ENCODE measurements around the gene TRAPPC11.
"Not testable (repeated sequence)": the region's sequence is repeated elsewhere in the genome, so short reads cannot be mapped to it uniquely, and the experiment has no call there.

Gene TRAPPC11

DNA sequence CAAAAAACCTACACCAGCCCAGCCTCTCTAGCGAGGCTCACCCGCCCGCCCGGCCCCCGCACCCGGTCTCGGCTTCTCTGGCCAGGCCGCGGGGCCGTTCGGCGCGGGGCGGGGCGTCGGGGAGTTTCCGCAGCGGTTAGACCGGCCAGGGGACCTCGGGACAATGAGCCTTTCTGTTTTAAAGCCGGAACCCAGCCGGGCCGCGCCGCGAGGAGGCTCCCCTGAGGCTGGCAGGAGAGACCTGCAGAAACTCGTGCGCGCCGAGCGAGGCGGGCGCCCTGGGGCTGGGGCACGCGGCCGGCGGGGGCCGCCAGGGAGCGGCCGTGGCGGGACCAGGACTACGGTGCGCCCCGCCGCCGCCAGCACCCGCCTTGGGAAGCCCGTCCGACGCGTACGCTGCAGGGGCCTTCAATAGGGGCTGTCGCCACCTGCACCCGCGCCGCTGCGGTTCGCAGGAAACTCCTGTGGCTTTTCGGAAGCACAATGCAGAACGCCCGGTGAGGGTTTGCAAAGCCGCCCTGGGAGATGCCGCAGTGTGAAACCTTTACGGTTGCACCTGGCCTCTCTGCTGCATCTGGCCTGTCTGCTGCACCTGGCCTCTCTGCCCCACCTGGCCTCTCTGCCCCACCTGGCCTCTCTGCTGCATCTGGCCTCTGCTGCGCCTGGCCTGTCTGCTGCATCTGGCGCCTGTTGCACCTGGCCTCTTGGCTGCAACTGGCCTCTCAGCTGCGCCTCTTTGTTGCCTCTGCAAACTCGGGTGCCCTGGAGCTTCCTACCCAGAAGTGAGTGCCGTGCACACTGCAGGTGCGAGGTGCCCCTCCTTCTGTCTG lies 63.9 kb downstream of the TRAPPC11 start:
- Histone ChIP-seq H3K4me2 (ENCODE audit: low read length) (peak overlapping the region; percentile 39), H3K27me3 (ENCODE audit: insufficient read depth, low read length) (no peaks in the 10 kb centered on the region), H3K79me2 (ENCODE audit: insufficient read depth, low read length) (no peaks in the 10 kb centered on the region), H3K4me3 (ENCODE audit: low read depth, low read length, poor library complexity, severe bottlenecking) (peak overlapping the region; percentile 43), H3K9ac (ENCODE audit: low read length) (peak overlapping the region; percentile 38; the same call in 1 of the 2 replicates), H3K9me3 (ENCODE audit: low read length) (peaks cover 8% of the 10 kb centered on the region; the same call in 1 of the 2 replicates), H3K36me3 (ENCODE audit: insufficient read depth, low read length) (no peaks in the 10 kb centered on the region), H3K9me2 (ENCODE audit: low read depth, low read length) (no peaks in the 10 kb centered on the region), H3K4me1 (ENCODE audit: insufficient read depth, low read length, severe bottlenecking) (peaks cover 15% of the 10 kb centered on the region), H4K20me1 (ENCODE audit: insufficient read depth, low read length) (no peaks in the 10 kb centered on the region), H3K27ac (ENCODE audit: low read depth, low read length, poor library complexity, severe bottlenecking) (peak overlapping the region; percentile 94), H3F3A (ENCODE audit: insufficient read depth, low read length) (peaks cover 8% of the 10 kb centered on the region), H2AFZ (ENCODE audit: low read length) (no peak overlapping the region)
- TF ChIP-seq CTCF (IDR thresholded peaks at IDR 0.05; ENCODE audit: low read length), result no peak
- TF ChIP-seq EZH2 (IDR thresholded peaks at IDR 0.05; ENCODE audit: borderline replicate concordance, low read length), result no peak

- Histone ChIP-seq H2AFZ (ENCODE audit: low read length) (no peak overlapping the region), H3K27me3 (ENCODE audit: insufficient read depth, low read length) (no peaks in the 10 kb centered on the region), H3K27ac (ENCODE audit: low read depth, low read length, poor library complexity, severe bottlenecking) (peak overlapping the region; percentile 94), H3K4me3 (ENCODE audit: low read depth, low read length, poor library complexity, severe bottlenecking) (peak overlapping the region; percentile 43), H3K9me3 (ENCODE audit: low read length) (peaks cover 8% of the 10 kb centered on the region; the same call in 1 of the 2 replicates), H3K9me2 (ENCODE audit: low read depth, low read length) (no peaks in the 10 kb centered on the region), H3K4me2 (ENCODE audit: low read length) (peak overlapping the region; percentile 39), H3K4me1 (ENCODE audit: insufficient read depth, low read length, severe bottlenecking) (peaks cover 15% of the 10 kb centered on the region), H3K9ac (ENCODE audit: low read length) (peak overlapping the region; percentile 1; the same call in 1 of the 2 replicates), H4K20me1 (ENCODE audit: insufficient read depth, low read length) (no peaks in the 10 kb centered on the region), H3K79me2 (ENCODE audit: insufficient read depth, low read length) (no peaks in the 10 kb centered on the region), H3F3A (ENCODE audit: insufficient read depth, low read length) (peaks cover 8% of the 10 kb centered on the region), H3K36me3 (ENCODE audit: insufficient read depth, low read length) (no peaks in the 10 kb centered on the region)
- TF ChIP-seq CTCF (IDR thresholded peaks at IDR 0.05; ENCODE audit: low read length), result no peak
- no peak for TF ChIP-seq EZH2 (IDR thresholded peaks at IDR 0.05; ENCODE audit: borderline replicate concordance, low read length)
These were observed 64.6 kb downstream of the TRAPPC11 start for GRCh38 chr4:183723561-183724228.

GRCh38 chr4:183725585-183725984 lies 66.5 kb downstream of the TRAPPC11 start:
- H3K36me3 ChIP-seq (ENCODE audit: insufficient read depth, low read length); H3K27ac ChIP-seq (ENCODE audit: low read depth, low read length, poor library complexity, severe bottlenecking); H3K79me2 ChIP-seq (ENCODE audit: insufficient read depth, low read length); H3K4me2 ChIP-seq (ENCODE audit: low read length); H3K4me3 ChIP-seq (ENCODE audit: low read depth, low read length, poor library complexity, severe bottlenecking); H2AFZ ChIP-seq (ENCODE audit: low read length); H4K20me1 ChIP-seq (ENCODE audit: insufficient read depth, low read length); H3K27me3 ChIP-seq (ENCODE audit: insufficient read depth, low read length); H3K9ac ChIP-seq (ENCODE audit: low read length); H3K9me3 ChIP-seq (ENCODE audit: low read length); H3K9me2 ChIP-seq (ENCODE audit: low read depth, low read length); H3F3A ChIP-seq (ENCODE audit: insufficient read depth, low read length): not testable (repeated sequence)
- peaks cover 15% of the 10 kb centered on the region for H3K4me1 ChIP-seq (ENCODE audit: insufficient read depth, low read length, severe bottlenecking)
